Suprapubic skin (tissue), 4 donors: ENCODE data around the gene SLC5A1. TPM values are rescaled to one million over a fixed set of nuclear protein-coding genes. Genes with fewer than 3 reads are reported as not detected.
A peak's percentile ranks its signal among the peaks of the same experiment; 100 is the strongest.

Experiments
- DNase-seq, 2 donors: peaks; one replicate each; pipeline ENCODE4 v3.0.0-alpha.2; 2019; ENCODE audit warnings: low spot score in 2 of 2
- H3K27ac ChIP-seq: fragments of 200-600 bp; sonication (generic); one replicate; pipeline ENCODE4 v1.5.1; 2019
- H3K27me3 ChIP-seq: fragments of 200-600 bp; sonication (generic); one replicate; pipeline ENCODE4 v1.5.1; 2019
- H3K36me3 ChIP-seq: fragments of 200-600 bp; sonication (generic); one replicate; pipeline ENCODE4 v1.5.1; 2019
- H3K4me1 ChIP-seq: fragments of 200-600 bp; sonication (generic); one replicate; pipeline ENCODE4 v1.5.1; 2019
- H3K4me3 ChIP-seq: fragments of 200-600 bp; sonication (generic); one replicate; pipeline ENCODE4 v1.5.1; 2019; ENCODE audit warnings: mild to moderate bottlenecking
- H3K9me3 ChIP-seq: fragments of 200-600 bp; sonication (generic); one replicate; pipeline ENCODE4 v1.5.1; 2019
- EP300 ChIP-seq: sonication (generic); formaldehyde crosslinking; IDR thresholded peaks from one replicate; pipeline ENCODE4 v1.6.1; 2017; ENCODE audit warnings: antibody characterized with exemption
- POLR2A ChIP-seq, 2 donors: fragments of 450-650 bp; IDR thresholded peaks; one replicate each; pipeline ENCODE4 v1.6.1; 2017; ENCODE audit warnings: antibody characterized with exemption in 2 of 2, mild to moderate bottlenecking in 2 of 2, moderate library complexity in 2 of 2
- POLR2AphosphoS5 ChIP-seq, 3 donors: sonication (generic); formaldehyde crosslinking; IDR thresholded peaks; one replicate each; pipeline ENCODE4 v1.6.1; 2017; ENCODE audit warnings: antibody characterized with exemption in 3 of 3
- WGBS: methylation state at CpG from one replicate; pipeline ENCODE4 v1.1.5; 2018; 5-methylcytosine and 5-hydroxymethylcytosine counted together
- total RNA-seq, 4 donors: library from RNA; depleted of rRNA; stranded (reverse); fragments of >200 nt; gene quantifications; one replicate each; pipeline ENCODE4 v1.1.0, GENCODE V29; 2016
- TF ChIP-seq, protein P1 (sequence below), 2 donors: fragments of 200-600 bp in 1 of 2; fragments of 450-650 bp in 1 of 2; sonication (generic) in 1 of 2; IDR thresholded peaks; one replicate each; pipeline ENCODE4 v1.5.1; 2016 to 2019; ENCODE audit warnings: antibody characterized with exemption in 2 of 2, mild to moderate bottlenecking in 1 of 2, moderate library complexity in 1 of 2

SLC5A1 gene
- total RNA-seq, 4 donors from 2014 or later, result 11.1 to 31.3 (median 22.3) TPM

- Histone ChIP-seq H3K27ac (no peak overlapping the region), H3K4me1 (peaks cover 5% of the 10 kb centered on the region), H3K36me3 (no peaks in the 10 kb centered on the region), H3K27me3 (peaks cover 2% of the 10 kb centered on the region), H3K4me3 (no peak overlapping the region), H3K9me3 (no peaks in the 10 kb centered on the region)
- TF ChIP-seq, protein P1, sequence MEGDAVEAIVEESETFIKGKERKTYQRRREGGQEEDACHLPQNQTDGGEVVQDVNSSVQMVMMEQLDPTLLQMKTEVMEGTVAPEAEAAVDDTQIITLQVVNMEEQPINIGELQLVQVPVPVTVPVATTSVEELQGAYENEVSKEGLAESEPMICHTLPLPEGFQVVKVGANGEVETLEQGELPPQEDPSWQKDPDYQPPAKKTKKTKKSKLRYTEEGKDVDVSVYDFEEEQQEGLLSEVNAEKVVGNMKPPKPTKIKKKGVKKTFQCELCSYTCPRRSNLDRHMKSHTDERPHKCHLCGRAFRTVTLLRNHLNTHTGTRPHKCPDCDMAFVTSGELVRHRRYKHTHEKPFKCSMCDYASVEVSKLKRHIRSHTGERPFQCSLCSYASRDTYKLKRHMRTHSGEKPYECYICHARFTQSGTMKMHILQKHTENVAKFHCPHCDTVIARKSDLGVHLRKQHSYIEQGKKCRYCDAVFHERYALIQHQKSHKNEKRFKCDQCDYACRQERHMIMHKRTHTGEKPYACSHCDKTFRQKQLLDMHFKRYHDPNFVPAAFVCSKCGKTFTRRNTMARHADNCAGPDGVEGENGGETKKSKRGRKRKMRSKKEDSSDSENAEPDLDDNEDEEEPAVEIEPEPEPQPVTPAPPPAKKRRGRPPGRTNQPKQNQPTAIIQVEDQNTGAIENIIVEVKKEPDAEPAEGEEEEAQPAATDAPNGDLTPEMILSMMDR (IDR thresholded peaks at IDR 0.05), result no peak
- TF ChIP-seq POLR2AphosphoS5 (IDR thresholded peaks at IDR 0.05), result no peak
- no peak for TF ChIP-seq EP300
- TF ChIP-seq POLR2A (IDR thresholded peaks at IDR 0.05), result no peak
- 73% methylated on average over 6 of the region's 6 CpGs for WGBS
- DNase-seq, result no peak
These were observed 5.8 kb upstream of the SLC5A1 start for GRCh38 chr22:32037236-32037635.

DNA sequence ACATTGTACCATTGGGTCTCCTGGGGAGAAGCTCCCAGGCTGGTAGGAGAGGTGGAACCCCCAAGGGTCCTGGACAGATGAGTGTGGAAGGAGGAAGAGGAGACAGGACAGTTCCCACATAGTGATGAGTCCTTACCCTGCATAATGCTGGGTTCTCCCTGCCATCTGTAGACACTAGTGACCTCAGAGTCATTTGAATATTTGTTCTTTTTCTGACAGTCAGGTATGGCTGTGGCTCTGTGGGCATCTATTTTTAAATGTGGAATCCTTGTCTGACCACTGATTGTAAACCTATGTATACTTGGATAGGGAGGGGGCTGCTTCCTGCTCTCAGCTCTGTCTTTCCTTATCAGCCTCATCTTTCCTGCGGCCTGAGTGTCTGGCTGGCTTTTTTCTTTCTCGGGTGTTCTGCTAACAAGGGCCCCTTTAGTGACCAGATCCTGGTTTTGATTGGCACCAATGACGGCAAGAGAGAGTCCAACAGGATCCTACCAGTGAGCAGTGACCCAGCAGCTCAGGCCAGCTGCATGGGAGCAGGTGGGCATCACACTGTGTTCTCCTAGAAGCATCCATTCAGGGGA lies 2.6 kb upstream of the SLC5A1 start:
- Histone ChIP-seq H3K4me3 (no peak overlapping the region), H3K4me1 (peaks cover 29% of the 10 kb centered on the region), H3K27ac (no peak overlapping the region), H3K36me3 (no peaks in the 10 kb centered on the region), H3K9me3 (no peaks in the 10 kb centered on the region), H3K27me3 (peaks cover 9% of the 10 kb centered on the region)
- 64% methylated on average over 3 of the region's 3 CpGs for WGBS
- DNase-seq, result no peak
- TF ChIP-seq EP300, result no peak
- TF ChIP-seq, protein P1 (IDR thresholded peaks at IDR 0.05), result no peak
- TF ChIP-seq POLR2A (IDR thresholded peaks at IDR 0.05), result no peak
- no peak for TF ChIP-seq POLR2AphosphoS5 (IDR thresholded peaks at IDR 0.05)

DNA sequence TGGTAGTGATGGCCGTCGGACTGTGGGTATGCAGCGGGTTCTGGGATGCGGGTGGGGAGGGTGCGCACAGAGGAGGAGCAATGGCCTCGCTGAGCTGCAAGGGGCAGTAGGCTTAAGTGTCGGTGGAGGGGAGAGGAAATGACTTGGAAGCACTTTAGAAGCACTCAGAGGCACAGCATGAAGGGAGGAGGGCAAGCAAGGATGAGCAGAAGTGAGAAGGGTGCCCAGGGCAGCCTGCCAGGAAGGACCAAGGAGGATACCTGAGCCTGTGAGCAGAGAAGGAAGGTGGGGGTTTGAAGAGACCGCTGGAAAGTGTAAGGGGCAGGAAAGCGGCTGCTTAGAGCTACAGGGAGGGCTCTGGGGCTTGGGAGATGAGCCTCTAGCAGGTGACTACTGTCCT lies 330 bp downstream of the SLC5A1 start:
- Histone ChIP-seq H3K27me3 (peaks cover 9% of the 10 kb centered on the region), H3K4me1 (peaks cover 34% of the 10 kb centered on the region), H3K36me3 (no peaks in the 10 kb centered on the region), H3K4me3 (no peak overlapping the region), H3K9me3 (no peaks in the 10 kb centered on the region), H3K27ac (peak overlapping the region; percentile 32)
- no peak for DNase-seq
- WGBS, result 59% methylated on average over 9 of the region's 9 CpGs
- TF ChIP-seq POLR2AphosphoS5 (IDR thresholded peaks at IDR 0.05) (no peak), EP300 (no peak), POLR2A (IDR thresholded peaks at IDR 0.05) (no peak)
- TF ChIP-seq, protein P1 (IDR thresholded peaks at IDR 0.05), result no peak

DNA sequence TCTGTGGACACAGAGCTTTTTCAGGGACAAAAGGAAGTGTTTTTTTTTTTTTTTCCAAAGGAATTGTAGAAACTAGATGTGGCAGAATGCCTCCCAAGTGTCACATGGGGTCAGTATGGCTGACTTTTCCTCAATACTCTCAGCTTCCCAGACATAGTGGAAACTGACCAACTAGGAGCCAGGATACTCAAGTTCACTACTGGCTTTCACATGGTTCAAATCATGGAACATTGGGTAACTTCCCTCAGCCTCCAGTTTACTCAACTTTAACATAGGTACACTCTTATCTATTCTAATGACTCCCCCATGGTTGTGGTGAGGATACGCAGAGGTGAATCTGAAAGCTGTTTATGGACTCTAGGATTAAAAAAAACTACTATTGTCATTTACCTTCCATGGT lies 1.4 kb downstream of the SLC5A1 start:
- Histone ChIP-seq H3K27me3 (peaks cover 9% of the 10 kb centered on the region), H3K4me1 (peaks cover 34% of the 10 kb centered on the region), H3K36me3 (no peaks in the 10 kb centered on the region), H3K9me3 (no peaks in the 10 kb centered on the region), H3K4me3 (no peak overlapping the region), H3K27ac (peak overlapping the region; percentile 26)
- WGBS, result 94% methylated on average over 1 of the region's 1 CpG
- TF ChIP-seq POLR2A (IDR thresholded peaks at IDR 0.05) (no peak), EP300 (no peak), POLR2AphosphoS5 (IDR thresholded peaks at IDR 0.05) (no peak)
- TF ChIP-seq, protein P1 (IDR thresholded peaks at IDR 0.05), result no peak
- DNase-seq, result no peak

- Histone ChIP-seq H3K9me3 (no peaks in the 10 kb centered on the region), H3K27me3 (peaks cover 9% of the 10 kb centered on the region), H3K36me3 (no peaks in the 10 kb centered on the region), H3K27ac (no peak overlapping the region), H3K4me3 (no peak overlapping the region), H3K4me1 (peaks cover 34% of the 10 kb centered on the region)
- no peak for DNase-seq
- no peak for TF ChIP-seq POLR2AphosphoS5 (IDR thresholded peaks at IDR 0.05)
- TF ChIP-seq, protein P1 (IDR thresholded peaks at IDR 0.05), result no peak
- no peak for TF ChIP-seq EP300
- TF ChIP-seq POLR2A (IDR thresholded peaks at IDR 0.05), result no peak
- 15% methylated on average over 3 of the region's 3 CpGs for WGBS
These were observed 1.9 kb downstream of the SLC5A1 start for GRCh38 chr22:32044913-32045312.
